ENCODE measurements around the gene ACTR3.

DNA sequence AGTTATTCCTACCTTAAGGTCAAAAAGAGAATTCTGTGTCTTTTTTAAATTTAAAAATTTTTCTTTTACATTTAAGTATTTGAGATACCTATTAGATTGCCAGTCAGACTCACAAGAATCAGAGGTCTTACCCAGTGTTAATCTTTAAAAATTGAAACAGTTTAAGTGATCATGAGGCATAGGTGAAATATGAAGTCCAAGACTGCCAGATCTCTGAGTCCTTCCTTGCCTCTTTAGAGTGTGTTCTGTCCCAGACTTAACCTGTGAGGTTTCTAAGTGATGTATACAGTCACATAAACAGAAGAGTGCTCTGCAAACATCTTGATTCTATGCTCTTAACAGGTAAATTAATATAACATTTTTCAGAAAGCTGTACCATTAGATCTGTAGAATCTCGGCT is 40.6 kb downstream of the ACTR3 start:
- TF ChIP-seq, protein P1, sequence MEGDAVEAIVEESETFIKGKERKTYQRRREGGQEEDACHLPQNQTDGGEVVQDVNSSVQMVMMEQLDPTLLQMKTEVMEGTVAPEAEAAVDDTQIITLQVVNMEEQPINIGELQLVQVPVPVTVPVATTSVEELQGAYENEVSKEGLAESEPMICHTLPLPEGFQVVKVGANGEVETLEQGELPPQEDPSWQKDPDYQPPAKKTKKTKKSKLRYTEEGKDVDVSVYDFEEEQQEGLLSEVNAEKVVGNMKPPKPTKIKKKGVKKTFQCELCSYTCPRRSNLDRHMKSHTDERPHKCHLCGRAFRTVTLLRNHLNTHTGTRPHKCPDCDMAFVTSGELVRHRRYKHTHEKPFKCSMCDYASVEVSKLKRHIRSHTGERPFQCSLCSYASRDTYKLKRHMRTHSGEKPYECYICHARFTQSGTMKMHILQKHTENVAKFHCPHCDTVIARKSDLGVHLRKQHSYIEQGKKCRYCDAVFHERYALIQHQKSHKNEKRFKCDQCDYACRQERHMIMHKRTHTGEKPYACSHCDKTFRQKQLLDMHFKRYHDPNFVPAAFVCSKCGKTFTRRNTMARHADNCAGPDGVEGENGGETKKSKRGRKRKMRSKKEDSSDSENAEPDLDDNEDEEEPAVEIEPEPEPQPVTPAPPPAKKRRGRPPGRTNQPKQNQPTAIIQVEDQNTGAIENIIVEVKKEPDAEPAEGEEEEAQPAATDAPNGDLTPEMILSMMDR (conservative IDR thresholded peaks at IDR 0.05; ENCODE audit: low read depth in 2 of 2): no peak
- no peak for TF ChIP-seq POLR2AphosphoS5 (IDR thresholded peaks at IDR 0.05; ENCODE audit: low read depth)

Measured in GM23338 (cell line).